GM23338 (cell line): ENCODE data around the gene SLC26A5. TPM values are rescaled to one million over a fixed set of nuclear protein-coding genes. Genes with fewer than 3 reads are reported as not detected.

Source experiments
- ATAC-seq: fragments of 200-7000 bp; cut with Tn5 transposase; 3 replicates; pipeline ENCODE4 v1.9.1; 2020
- DNase-seq: peaks from one replicate; pipeline ENCODE4 v3.0.0-alpha.2; 2015; ENCODE audit warnings: low spot score
- H2AFZ ChIP-seq: fragments of 200-600 bp; sonication (generic); 2 replicates; pipeline ENCODE4 v1.8.0; 2016; ENCODE audit warnings: antibody characterized with exemption, mild to moderate bottlenecking, moderate library complexity
- H3F3A ChIP-seq: fragments of 200-600 bp; sonication (generic); replicated peaks from 2 replicates; pipeline ENCODE4 v1.8.0; 2017; ENCODE audit warnings: antibody characterized with exemption, mixed run types, low read depth
- H3K27ac ChIP-seq: fragments of 200-600 bp; sonication (generic); 2 replicates; pipeline ENCODE4 v1.6.1; 2016; ENCODE audit warnings: low read depth
- H3K27me3 ChIP-seq: fragments of 200-600 bp; sonication (generic); 2 replicates; pipeline ENCODE4 v1.8.0; 2016; ENCODE audit warnings: mild to moderate bottlenecking, mixed run types, moderate library complexity; ENCODE audit not compliant: insufficient read depth
- H3K36me3 ChIP-seq: fragments of 200-600 bp; sonication (generic); 2 replicates; pipeline ENCODE4 v1.8.0; 2016; ENCODE audit warnings: mild to moderate bottlenecking; ENCODE audit not compliant: insufficient read depth
- H3K4me1 ChIP-seq: fragments of 200-600 bp; sonication (generic); 2 replicates; pipeline ENCODE4 v1.8.0; 2016; ENCODE audit warnings: mild to moderate bottlenecking, moderate library complexity; ENCODE audit not compliant: insufficient read depth
- H3K4me2 ChIP-seq: fragments of 200-600 bp; sonication (generic); 2 replicates; pipeline ENCODE4 v1.7.1; 2017; ENCODE audit warnings: mixed run types
- H3K4me3 ChIP-seq: fragments of 200-600 bp; sonication (generic); 2 replicates; pipeline ENCODE4 v1.6.1; 2016; ENCODE audit warnings: mixed run types
- H3K79me2 ChIP-seq: fragments of 200-600 bp; sonication (generic); replicated peaks from 2 replicates; pipeline ENCODE4 v1.8.0; 2017; ENCODE audit warnings: mild to moderate bottlenecking; ENCODE audit not compliant: insufficient read depth
- H3K9me2 ChIP-seq: fragments of 200-600 bp; sonication (generic); 2 replicates; pipeline ENCODE4 v1.8.0; 2017; ENCODE audit not compliant: insufficient read depth
- H4K20me1 ChIP-seq: fragments of 200-600 bp; sonication (generic); replicated peaks from 2 replicates; pipeline ENCODE4 v1.8.0; 2017; ENCODE audit warnings: mild to moderate bottlenecking; ENCODE audit not compliant: insufficient read depth
- H3K27ac Mint-ChIP-seq: 2 replicates; pipeline ENCODE4 v1.8.0; 2020; ENCODE audit warnings: inconsistent platforms, mild to moderate bottlenecking, moderate library complexity, mixed read lengths
- H3K27me3 Mint-ChIP-seq: 3 replicates; pipeline ENCODE4 v1.8.0; 2022; ENCODE audit warnings: low read depth, mild to moderate bottlenecking, moderate library complexity, mixed read lengths, inconsistent platforms; ENCODE audit not compliant: insufficient read depth, poor library complexity
- H3K36me3 Mint-ChIP-seq: 3 replicates; pipeline ENCODE4 v1.8.0; 2021; ENCODE audit warnings: low read depth, mild to moderate bottlenecking, inconsistent platforms, moderate library complexity, mixed read lengths
- H3K4me1 Mint-ChIP-seq: 3 replicates; pipeline ENCODE4 v1.8.0; 2020; ENCODE audit warnings: mild to moderate bottlenecking, inconsistent platforms, mixed read lengths
- H3K4me3 Mint-ChIP-seq: 3 replicates; pipeline ENCODE4 v1.8.0; 2021; ENCODE audit warnings: moderate library complexity, mild to moderate bottlenecking, inconsistent platforms, mixed read lengths
- H3K9me3 Mint-ChIP-seq: 3 replicates; pipeline ENCODE4 v1.8.0; 2020; ENCODE audit warnings: moderate library complexity, mild to moderate bottlenecking, inconsistent platforms, mixed read lengths
- CTCF ChIP-seq, 2 experiments: fragments of 200-600 bp in 1 of 2; sonication (generic) in 1 of 2; conservative IDR thresholded peaks; 2 replicates each; pipeline versions ENCODE4 v1.5.1 to v1.6.1; 2016 to 2017; ENCODE audit warnings: antibody characterized with exemption in 2 of 2, low read depth in 2 of 2, mild to moderate bottlenecking in 2 of 2, moderate library complexity in 1 of 2
- EZH2 ChIP-seq: fragments of 200-600 bp; sonication (generic); IDR thresholded peaks from one replicate; pipeline ENCODE4 v1.8.0; 2017; ENCODE audit warnings: antibody characterized with exemption, mild to moderate bottlenecking, low read depth; ENCODE audit not compliant: unreplicated experiment
- EZH2phosphoT487 ChIP-seq: fragments of 200-600 bp; sonication (generic); IDR thresholded peaks from one replicate; pipeline ENCODE4 v1.8.1; 2018; ENCODE audit warnings: antibody characterized with exemption; ENCODE audit not compliant: unreplicated experiment
- JUNB ChIP-seq: IDR thresholded peaks from one replicate; pipeline ENCODE4 v1.6.1; 2016; ENCODE audit warnings: antibody characterized with exemption; ENCODE audit not compliant: unreplicated experiment
- NANOG ChIP-seq: IDR thresholded peaks from 2 replicates; pipeline ENCODE4 v1.6.1; 2016; ENCODE audit warnings: antibody characterized with exemption, borderline replicate concordance
- STAT1 ChIP-seq: IDR thresholded peaks from one replicate; pipeline ENCODE4 v1.6.1; 2016; ENCODE audit warnings: antibody characterized with exemption; ENCODE audit not compliant: unreplicated experiment
- ZNF331 ChIP-seq: fragments of 250-450 bp; sonication (Bioruptor Pico); IDR thresholded peaks from 2 replicates; pipeline ENCODE4 v1.5.0; 2020; ENCODE audit warnings: low read depth, mild to moderate bottlenecking, moderate library complexity
- polyA plus RNA-seq: library from polyadenylated mRNA; unstranded; fragments of >200 nt; fragmentation: Nextera tagmentation; extraction: Ambion mirVana; gene quantifications from 2 replicates; pipeline ENCODE4 v1.2.1, GENCODE V29; 2016
- total RNA-seq: library from RNA; depleted of rRNA; stranded (reverse); fragments of >200 nt; shearing (Covaris generic); gene quantifications from 2 replicates; pipeline ENCODE4 v1.2.3, GENCODE V29; 2014

Gene SLC26A5
- total and polyA plus RNA-seq, 2 experiments from 2014 or later: 0.49 to 1.0 TPM

- Mint-ChIP-seq H3K27ac (no peak overlapping the region), H3K27me3 (no peaks in the 10 kb centered on the region), H3K4me1 (peaks cover 3% of the 10 kb centered on the region; the same call in 1 of the 3 replicates), H3K36me3 (no peaks in the 10 kb centered on the region), H3K9me3 (no peaks in the 10 kb centered on the region), H3K4me3 (no peak overlapping the region)
- no peaks in the 10 kb centered on the region for H3K79me2 ChIP-seq
- H3K4me3 ChIP-seq: no peak overlapping the region
- H3K36me3 ChIP-seq: no peaks in the 10 kb centered on the region
- no peak overlapping the region for H2AFZ ChIP-seq
- ATAC-seq (no peak), DNase-seq (no peak)
- no peaks in the 10 kb centered on the region for H3K9me2 ChIP-seq
- H4K20me1 ChIP-seq: no peaks in the 10 kb centered on the region
- no peaks in the 10 kb centered on the region for H3K4me1 ChIP-seq
- H3F3A ChIP-seq: no peaks in the 10 kb centered on the region
- TF ChIP-seq EZH2phosphoT487: no peak
- no peak overlapping the region for H3K27ac ChIP-seq
- no peaks in the 10 kb centered on the region for H3K27me3 ChIP-seq
- H3K4me2 ChIP-seq: no peak overlapping the region
Observed at GRCh38 chr7:103480771-103481170, 34.8 kb upstream of the SLC26A5 start.

- no peaks in the 10 kb centered on the region for H3K36me3 ChIP-seq
- DNase-seq (no peak), ATAC-seq (no peak)
- no peak overlapping the region for H3K27ac ChIP-seq
- H3K4me1 ChIP-seq: no peaks in the 10 kb centered on the region
- H3K36me3 Mint-ChIP-seq: no peaks in the 10 kb centered on the region
- TF ChIP-seq CTCF (conservative IDR thresholded peaks at IDR 0.05; ENCODE audit: low read depth in 2 of 2): no peak
- no peak for TF ChIP-seq ZNF331 (CRISPR knock-in tag)
- no peak for TF ChIP-seq NANOG
- H3K27ac Mint-ChIP-seq: no peak overlapping the region
- no peak overlapping the region for H3K4me3 ChIP-seq
- no peaks in the 10 kb centered on the region for H3K4me1 Mint-ChIP-seq
- no peaks in the 10 kb centered on the region for H3K9me2 ChIP-seq
- no peak overlapping the region for H3K4me2 ChIP-seq
- H3F3A ChIP-seq: no peaks in the 10 kb centered on the region
- no peak overlapping the region for H2AFZ ChIP-seq
- no peaks in the 10 kb centered on the region for H3K79me2 ChIP-seq
- no peaks in the 10 kb centered on the region for H3K9me3 Mint-ChIP-seq
- no peaks in the 10 kb centered on the region for H4K20me1 ChIP-seq
- H3K27me3 ChIP-seq: no peaks in the 10 kb centered on the region
- no peaks in the 10 kb centered on the region for H3K27me3 Mint-ChIP-seq
- no peak overlapping the region for H3K4me3 Mint-ChIP-seq
Observed at GRCh38 chr7:103474956-103475355, 28.9 kb upstream of the SLC26A5 start.

DNA sequence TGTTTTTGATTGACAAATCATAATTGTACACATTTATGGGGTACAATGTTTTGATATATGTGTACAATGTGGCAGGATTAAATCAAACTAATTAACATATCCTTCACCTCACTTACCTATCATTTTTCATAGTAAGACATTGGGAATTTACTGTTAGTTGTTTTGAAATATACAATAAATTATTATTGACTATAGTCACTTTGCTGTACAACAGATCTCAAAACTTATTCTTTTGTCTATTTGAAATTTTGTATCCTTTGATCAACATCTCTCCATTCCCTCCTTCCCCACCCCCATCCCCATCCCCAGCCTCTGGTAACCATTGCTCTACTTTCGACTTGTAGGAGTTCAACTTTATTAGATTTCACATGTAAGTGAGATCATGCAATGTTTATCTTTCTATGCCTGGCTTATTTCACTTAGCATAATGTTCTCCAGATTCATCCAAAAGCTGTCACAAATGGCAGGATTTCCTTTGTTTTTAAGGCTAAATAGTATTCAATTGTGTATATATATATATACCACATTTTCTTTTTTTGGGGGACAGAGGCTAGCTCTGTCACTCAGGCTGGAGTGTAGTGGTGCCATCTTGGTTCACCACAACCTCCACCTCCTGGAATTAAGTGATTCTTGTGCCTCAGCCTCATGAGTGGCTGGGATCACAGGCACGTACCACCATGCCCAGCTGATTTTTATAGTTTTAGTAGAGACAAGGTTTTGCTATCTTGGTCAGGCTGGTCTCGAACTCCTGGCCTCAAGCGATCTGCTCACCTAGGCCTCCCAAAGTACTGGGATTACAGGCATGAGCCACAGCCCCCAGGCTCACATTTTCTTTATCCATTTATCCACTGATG, 23.3 kb upstream of the SLC26A5 start:
- Histone ChIP-seq H3K27ac (no peak overlapping the region), H3K79me2 (no peaks in the 10 kb centered on the region), H3K36me3 (no peaks in the 10 kb centered on the region), H3K27me3 (no peaks in the 10 kb centered on the region), H4K20me1 (no peaks in the 10 kb centered on the region), H2AFZ (no peak overlapping the region), H3K9me2 (no peaks in the 10 kb centered on the region), H3K4me3 (no peak overlapping the region), H3K4me1 (no peaks in the 10 kb centered on the region), H3F3A (no peaks in the 10 kb centered on the region), H3K4me2 (no peak overlapping the region)
- no peak overlapping the region for H3K4me3 Mint-ChIP-seq
- no peak for TF ChIP-seq EZH2
- TF ChIP-seq ZNF331 (CRISPR knock-in tag): no peak
- TF ChIP-seq NANOG: no peak
- TF ChIP-seq JUNB: no peak
- no peak for TF ChIP-seq STAT1
- no peaks in the 10 kb centered on the region for H3K9me3 Mint-ChIP-seq
- ATAC-seq (no peak), DNase-seq (no peak)
- no peak overlapping the region for H3K27ac Mint-ChIP-seq
- H3K36me3 Mint-ChIP-seq: no peaks in the 10 kb centered on the region
- H3K27me3 Mint-ChIP-seq: no peaks in the 10 kb centered on the region
- no peaks in the 10 kb centered on the region for H3K4me1 Mint-ChIP-seq
